HepG2 (cell line): ENCODE data around the gene GNL1. TPM values are rescaled to one million over a fixed set of nuclear protein-coding genes. Genes with fewer than 3 reads are reported as not detected.

Source experiments
- ESRRA ChIP-seq: sonication (generic); formaldehyde crosslinking; IDR thresholded peaks from 2 replicates; pipeline ENCODE4 v1.5.1; 2020; ENCODE audit warnings: mild to moderate bottlenecking, low read depth, missing genetic modification reagents
- ETV5 ChIP-seq: IDR thresholded peaks from 2 replicates; pipeline ENCODE4 v1.6.1; 2018; ENCODE audit warnings: missing biosample characterization, missing genetic modification reagents, inconsistent platforms, borderline replicate concordance
- FOXP4 ChIP-seq: sonication (generic); formaldehyde crosslinking; IDR thresholded peaks from 2 replicates; pipeline ENCODE4 v1.4.0; 2020; ENCODE audit warnings: missing genetic modification reagents
- GFI1 ChIP-seq: sonication (generic); formaldehyde crosslinking; IDR thresholded peaks from 2 replicates; pipeline ENCODE4 v1.5.0; 2020; ENCODE audit warnings: missing genetic modification reagents, mild to moderate bottlenecking, borderline replicate concordance
- KLF9 ChIP-seq: IDR thresholded peaks from 2 replicates; pipeline ENCODE4 v1.6.1; 2016; ENCODE audit warnings: low read depth
- KMT2A ChIP-seq: sonication (generic); formaldehyde crosslinking; IDR thresholded peaks from 2 replicates; pipeline ENCODE4 v1.4.0; 2020; ENCODE audit warnings: missing genetic modification reagents
- NFRKB ChIP-seq: fragments of 450-650 bp; IDR thresholded peaks from 2 replicates; pipeline ENCODE4 v1.6.1; 2017
- NRL ChIP-seq: sonication (generic); formaldehyde crosslinking; IDR thresholded peaks from 2 replicates; pipeline ENCODE4 v1.5.0; 2020; ENCODE audit warnings: missing genetic modification reagents, mild to moderate bottlenecking, moderate library complexity, borderline replicate concordance
- PHF5A ChIP-seq: IDR thresholded peaks from one replicate; pipeline ENCODE4 v1.6.1; 2018; ENCODE audit warnings: low read depth, missing genetic modification reagents; ENCODE audit not compliant: unreplicated experiment
- RBFOX2 ChIP-seq: fragments of 200-400 bp; formaldehyde crosslinking; IDR thresholded peaks from 2 replicates; pipeline ENCODE4 v1.6.1; 2017; ENCODE audit warnings: low read depth, mild to moderate bottlenecking, low read length
- SCMH1 ChIP-seq: sonication (generic); formaldehyde crosslinking; IDR thresholded peaks from 2 replicates; pipeline ENCODE4 v1.9.0; 2021; ENCODE audit warnings: missing genetic modification reagents, mild to moderate bottlenecking, borderline replicate concordance
- STAG1 ChIP-seq: sonication (generic); formaldehyde crosslinking; IDR thresholded peaks from 2 replicates; pipeline ENCODE4 v1.4.0; 2020; ENCODE audit warnings: missing genetic modification reagents
- STAT5B ChIP-seq: sonication (generic); formaldehyde crosslinking; IDR thresholded peaks from 2 replicates; pipeline ENCODE4 v1.4.0; 2020; ENCODE audit warnings: missing genetic modification reagents
- ZBTB38 ChIP-seq: sonication (generic); formaldehyde crosslinking; IDR thresholded peaks from 2 replicates; pipeline ENCODE4 v1.5.1; 2020; ENCODE audit warnings: mild to moderate bottlenecking, missing genetic modification reagents
- ZNF143 ChIP-seq: sonication (generic); formaldehyde crosslinking; IDR thresholded peaks from 2 replicates; pipeline ENCODE4 v1.4.0; 2020; ENCODE audit warnings: missing genetic modification reagents
- ZNF224 ChIP-seq: sonication (generic); formaldehyde crosslinking; IDR thresholded peaks from 2 replicates; pipeline ENCODE4 v1.5.0; 2020; ENCODE audit warnings: mild to moderate bottlenecking, missing genetic modification reagents
- ZNF569 ChIP-seq: sonication (generic); formaldehyde crosslinking; IDR thresholded peaks from 2 replicates; pipeline ENCODE4 v1.5.0; 2020; ENCODE audit warnings: mild to moderate bottlenecking, missing genetic modification reagents, moderate library complexity, borderline replicate concordance
- ZNF646 ChIP-seq: sonication (generic); formaldehyde crosslinking; IDR thresholded peaks from 2 replicates; pipeline ENCODE4 v1.9.0; 2021; ENCODE audit warnings: mild to moderate bottlenecking, missing genetic modification reagents
- ZNF7 ChIP-seq: IDR thresholded peaks from 2 replicates; pipeline ENCODE4 v1.6.1; 2016; ENCODE audit warnings: missing biosample characterization, missing genetic modification reagents
- ZNF704 ChIP-seq: sonication (generic); formaldehyde crosslinking; IDR thresholded peaks from 2 replicates; pipeline ENCODE4 v1.8.1; 2023; ENCODE audit warnings: mild to moderate bottlenecking, inconsistent platforms, moderate library complexity, missing genetic modification reagents, borderline replicate concordance
- ZNF790 ChIP-seq: sonication (generic); formaldehyde crosslinking; IDR thresholded peaks from 2 replicates; pipeline ENCODE4 v1.8.0; 2022; ENCODE audit warnings: missing genetic modification reagents, mild to moderate bottlenecking, borderline replicate concordance
- polyA plus RNA-seq, 8 experiments: library from polyadenylated mRNA; depleted of rRNA in 3 of 8; stranded (reverse) in 7 of 8; unstranded in 1 of 8; fragments of >200 nt; fragmentation: Illumina TruSeq in 4 of 8; extraction: Trizol in 4 of 8; gene quantifications; 2 replicates each; pipeline versions ENCODE4 v1.2.1 to v1.2.3, GENCODE V29; 2011 to 2016; ENCODE audit warnings: low read depth in 4 of 8, missing spikeins in 1 of 8, mixed read lengths in 1 of 8; ENCODE audit not compliant: insufficient read depth in 1 of 8
- total RNA-seq, 5 experiments: library from RNA; depleted of rRNA; stranded (reverse); fragments of >200 nt; fragmentation: Illumina TruSeq; extraction: Trizol; gene quantifications; 2 replicates each; pipeline ENCODE4 v1.2.3, GENCODE V29; 2016; ENCODE audit warnings: low read depth in 1 of 5

GNL1 gene
- total and polyA plus RNA-seq, 2 of the 13 experiments (the other 11 are each of a cell fraction or from before 2014, with no cell fraction given) = 35.0 to 55.6 TPM

DNA sequence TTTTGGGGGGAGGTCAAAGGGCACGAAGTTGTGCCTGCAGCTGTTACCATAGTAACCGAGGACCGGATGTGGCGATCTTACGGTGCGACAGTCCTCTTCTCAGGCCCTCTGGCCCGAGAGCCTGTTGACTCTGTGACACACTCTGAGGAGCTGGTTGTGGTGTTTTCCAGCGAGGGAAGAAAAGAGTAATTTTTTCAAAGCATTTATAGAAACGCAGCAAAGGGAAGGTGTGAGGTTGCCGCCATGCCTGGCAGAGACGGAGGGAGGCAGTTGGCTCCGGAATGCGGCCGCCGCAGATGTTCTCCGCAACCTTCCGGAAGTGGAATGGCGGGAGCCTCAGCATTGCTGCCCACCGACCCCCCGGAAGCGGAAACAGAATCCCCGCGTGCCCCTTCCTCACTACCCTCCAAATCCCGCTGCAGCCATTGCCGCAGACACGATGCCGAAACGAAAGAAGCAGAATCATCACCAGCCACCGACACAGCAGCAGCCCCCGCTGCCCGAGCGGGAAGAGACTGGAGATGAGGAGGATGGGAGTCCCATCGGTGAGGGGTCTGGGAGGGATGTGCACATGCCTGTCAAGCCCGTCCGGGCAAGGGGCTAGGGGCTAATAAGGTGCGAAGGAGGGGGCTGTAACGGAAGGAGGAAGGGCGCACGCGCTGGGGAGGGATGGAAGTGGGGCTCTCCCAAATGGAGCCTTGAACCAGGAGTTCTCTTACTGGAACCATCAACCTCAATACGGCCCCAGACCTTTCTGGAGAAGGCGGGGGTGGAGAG is 805 bp upstream of the GNL1 start, which contains the start of gene PRR3 (continued):
- TF ChIP-seq RBFOX2 (peak; percentile 78), ZNF143 (CRISPR knock-in tag) (peak; percentile 78), STAG1 (CRISPR knock-in tag) (no peak), FOXP4 (CRISPR knock-in tag) (no peak), NRL (CRISPR knock-in tag) (no peak; the same call in none of the 2 replicates), ZNF224 (no peak), SCMH1 (CRISPR knock-in tag) (no peak), ZNF704 (CRISPR knock-in tag) (peak; percentile 85; the same call in 1 of the 2 replicates), KLF9 (CRISPR knock-in tag) (no peak; the same call in 1 of the 2 replicates), PHF5A (CRISPR knock-in tag) (peak; percentile 34), ZBTB38 (peak; percentile 87), GFI1 (no peak), ZNF790 (CRISPR knock-in tag) (peak; percentile 93; the same call in 1 of the 2 replicates), ZNF7 (CRISPR knock-in tag) (peak; percentile 14; the same call in 1 of the 2 replicates), ESRRA (CRISPR knock-in tag) (peak; percentile 53; the same call in 1 of the 2 replicates), ETV5 (CRISPR knock-in tag) (peak; percentile 90), ZNF569 (CRISPR knock-in tag) (no peak), KMT2A (CRISPR knock-in tag) (peak; percentile 78; the same call in 1 of the 2 replicates), STAT5B (CRISPR knock-in tag) (no peak; the same call in 1 of the 2 replicates), NFRKB (peak; percentile 59; the same call in 1 of the 2 replicates), ZNF646 (CRISPR knock-in tag) (peak; percentile 9; the same call in 1 of the 2 replicates)
